Measurements from ENCODE around the gene IRAK3. TPM values are rescaled to one million over a fixed set of nuclear protein-coding genes. Genes with fewer than 3 reads are reported as not detected.
A peak's percentile ranks its signal among the peaks of the same experiment; 100 is the strongest.
"Not testable (repeated sequence)": the region's sequence is repeated elsewhere in the genome, so short reads cannot be mapped to it uniquely, and the experiment has no call there.

Gene IRAK3
- total RNA-seq, 1 donor from 2014 or later = 4.1 TPM

- DNase-seq (ENCODE audit: low spot score in 2 of 2) (no peak), FAIRE-seq (no peak)
Observed at GRCh38 chr12:66203820-66204219, 14.8 kb downstream of the IRAK3 start.

- no peak for FAIRE-seq
- DNase-seq (ENCODE audit: low spot score in 2 of 2) = no peak
Observed at GRCh38 chr12:66206141-66206540, 17.1 kb downstream of the IRAK3 start.

- no peak for FAIRE-seq
Observed at GRCh38 chr12:66210840-66211239, 21.8 kb downstream of the IRAK3 start.

GRCh38 chr12:66211573-66211972, 22.6 kb downstream of the IRAK3 start:
- not testable (repeated sequence) for DNase-seq (ENCODE audit: low spot score in 2 of 2); FAIRE-seq

More at GRCh38 chr12:66210840-66211239, 21.8 kb downstream of the IRAK3 start:
- no peak for DNase-seq (ENCODE audit: low spot score in 2 of 2)

- not testable (repeated sequence) for FAIRE-seq; DNase-seq (ENCODE audit: low spot score in 2 of 2)
Observed at GRCh38 chr12:66213011-66213410, 24.0 kb downstream of the IRAK3 start.

- FAIRE-seq (no peak), DNase-seq (ENCODE audit: low spot score in 2 of 2) (no peak)
Observed at GRCh38 chr12:66217342-66217917, 28.4 kb downstream of the IRAK3 start.

- DNase-seq (ENCODE audit: low spot score in 2 of 2) = no peak
- no peak for FAIRE-seq
Observed at GRCh38 chr12:66228462-66228861, 39.4 kb downstream of the IRAK3 start.

GRCh38 chr12:66232263-66232662, 43.2 kb downstream of the IRAK3 start:
- no peak for DNase-seq (ENCODE audit: low spot score in 2 of 2)
- no peak for FAIRE-seq

GRCh38 chr12:66234037-66234693, 45.2 kb downstream of the IRAK3 start:
- FAIRE-seq = not testable (repeated sequence)

GRCh38 chr12:66234773-66235625, 46.0 kb downstream of the IRAK3 start:
- not testable (repeated sequence) for FAIRE-seq
- DNase-seq (ENCODE audit: low spot score in 2 of 2) = peak; percentile 41 to 49

More at GRCh38 chr12:66234037-66234693, 45.2 kb downstream of the IRAK3 start:
- not testable (repeated sequence) for DNase-seq (ENCODE audit: low spot score in 2 of 2)

GRCh38 chr12:66235626-66236281, 46.7 kb downstream of the IRAK3 start:
- no peak for DNase-seq (ENCODE audit: low spot score in 2 of 2)
- FAIRE-seq = peak; percentile 69

GRCh38 chr12:66236282-66236675, 47.3 kb downstream of the IRAK3 start:
- FAIRE-seq = not testable (repeated sequence)

GRCh38 chr12:66236969-66237368, 48.0 kb downstream of the IRAK3 start:
- DNase-seq (ENCODE audit: low spot score in 2 of 2) (no peak), FAIRE-seq (no peak)

More at GRCh38 chr12:66236282-66236675, 47.3 kb downstream of the IRAK3 start:
- not testable (repeated sequence) for DNase-seq (ENCODE audit: low spot score in 2 of 2)

GRCh38 chr12:66237505-66238175, 48.6 kb downstream of the IRAK3 start:
- FAIRE-seq = no peak
- DNase-seq (ENCODE audit: low spot score in 2 of 2) = no peak

- FAIRE-seq = no peak
- no peak for DNase-seq (ENCODE audit: low spot score in 2 of 2)
Observed at GRCh38 chr12:66239295-66239694, 50.3 kb downstream of the IRAK3 start.

- FAIRE-seq = no peak
- no peak for DNase-seq (ENCODE audit: low spot score in 2 of 2)
Observed at GRCh38 chr12:66240096-66240820, 51.2 kb downstream of the IRAK3 start.

GRCh38 chr12:66241061-66242043, 52.3 kb downstream of the IRAK3 start:
- DNase-seq (ENCODE audit: low spot score in 2 of 2) (no peak), FAIRE-seq (no peak)

GRCh38 chr12:66242311-66242710, 53.3 kb downstream of the IRAK3 start:
- FAIRE-seq (no peak), DNase-seq (ENCODE audit: low spot score in 2 of 2) (no peak)
